Measurements from ENCODE around the gene LUM. TPM values are rescaled to one million over a fixed set of nuclear protein-coding genes. Genes with fewer than 3 reads are reported as not detected.

Gene LUM
- total and polyA plus RNA-seq, 10 donors: 2.6 to 52.5 (median 7.6) TPM

DNA sequence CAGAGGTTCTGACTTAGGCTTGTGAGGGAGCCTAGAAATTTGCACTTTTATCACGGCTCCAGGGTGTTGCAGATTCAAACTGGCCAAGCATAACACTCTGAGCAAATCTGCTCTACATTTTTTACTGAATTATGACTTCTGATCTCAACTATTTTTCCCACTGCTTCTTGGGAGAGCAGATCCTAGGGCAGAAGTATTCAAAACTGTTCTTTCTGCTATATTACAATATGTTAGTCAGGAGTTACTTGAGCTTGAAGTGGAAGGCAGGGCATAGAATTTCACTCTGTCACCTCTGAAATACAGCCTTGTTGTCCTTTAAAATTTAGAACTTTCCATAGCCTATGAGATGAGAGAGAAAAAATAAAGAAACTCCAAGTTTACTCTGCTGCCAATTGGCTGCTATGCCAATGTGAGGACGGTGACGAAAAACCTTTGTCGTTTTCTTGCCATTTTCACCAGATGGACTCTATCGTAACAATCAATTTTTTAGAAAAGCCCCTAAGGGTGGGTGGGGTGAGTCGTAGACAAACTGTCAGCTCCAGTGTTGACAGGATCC, 37.1 kb downstream of the LUM start:
- Histone ChIP-seq H3K4me1 (no peaks in the 10 kb centered on the region), H3K4me3 (no peak overlapping the region), H3K27ac (no peak overlapping the region), H3K9me3 (no peaks in the 10 kb centered on the region), H3K36me3 (no peaks in the 10 kb centered on the region), H3K27me3 (replicated peaks in 1 of 7) (no peaks in the 10 kb centered on the region)
- TF ChIP-seq, protein P1, sequence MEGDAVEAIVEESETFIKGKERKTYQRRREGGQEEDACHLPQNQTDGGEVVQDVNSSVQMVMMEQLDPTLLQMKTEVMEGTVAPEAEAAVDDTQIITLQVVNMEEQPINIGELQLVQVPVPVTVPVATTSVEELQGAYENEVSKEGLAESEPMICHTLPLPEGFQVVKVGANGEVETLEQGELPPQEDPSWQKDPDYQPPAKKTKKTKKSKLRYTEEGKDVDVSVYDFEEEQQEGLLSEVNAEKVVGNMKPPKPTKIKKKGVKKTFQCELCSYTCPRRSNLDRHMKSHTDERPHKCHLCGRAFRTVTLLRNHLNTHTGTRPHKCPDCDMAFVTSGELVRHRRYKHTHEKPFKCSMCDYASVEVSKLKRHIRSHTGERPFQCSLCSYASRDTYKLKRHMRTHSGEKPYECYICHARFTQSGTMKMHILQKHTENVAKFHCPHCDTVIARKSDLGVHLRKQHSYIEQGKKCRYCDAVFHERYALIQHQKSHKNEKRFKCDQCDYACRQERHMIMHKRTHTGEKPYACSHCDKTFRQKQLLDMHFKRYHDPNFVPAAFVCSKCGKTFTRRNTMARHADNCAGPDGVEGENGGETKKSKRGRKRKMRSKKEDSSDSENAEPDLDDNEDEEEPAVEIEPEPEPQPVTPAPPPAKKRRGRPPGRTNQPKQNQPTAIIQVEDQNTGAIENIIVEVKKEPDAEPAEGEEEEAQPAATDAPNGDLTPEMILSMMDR (IDR thresholded peaks at IDR 0.05 in 8 of 11, conservative IDR thresholded peaks at IDR 0.05 in 3 of 11): no peak
- TF ChIP-seq POLR2A (IDR thresholded peaks at IDR 0.05) (no peak), POLR2AphosphoS5 (IDR thresholded peaks at IDR 0.05) (no peak)
- 64 to 72% (median 72%) methylated on average over 6 of the region's 6 CpGs for WGBS, 5 donors
- DNase-seq: no peak
- intact Hi-C loops (cut with DNase I; ENCODE audit: low total_unique reads): no loop called here

DNA sequence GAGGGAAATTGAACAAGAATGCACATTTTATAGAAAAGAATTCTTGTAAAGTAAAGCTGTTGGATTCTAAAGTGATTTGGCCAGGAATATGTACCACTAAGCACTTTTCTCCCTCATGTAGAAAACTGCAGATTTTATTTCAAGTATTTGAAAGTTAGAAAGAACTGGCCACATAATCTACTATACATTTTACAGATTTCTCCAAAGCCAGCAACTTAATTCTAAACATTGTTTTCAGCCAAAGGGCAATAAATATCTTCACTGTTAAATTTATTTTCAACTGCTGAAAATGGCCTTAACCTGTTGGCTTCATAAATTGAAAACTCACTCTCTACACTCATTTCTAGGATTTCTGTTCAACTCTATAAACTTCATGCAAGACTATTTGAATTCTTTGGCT, 37.9 kb downstream of the LUM start:
- H3K27ac ChIP-seq: no peak overlapping the region
- no peaks in the 10 kb centered on the region for H3K27me3 ChIP-seq (replicated peaks in 1 of 7)
- H3K4me3 ChIP-seq: no peak overlapping the region
- TF ChIP-seq, protein P1 (IDR thresholded peaks at IDR 0.05 in 8 of 11, conservative IDR thresholded peaks at IDR 0.05 in 3 of 11): no peak
- TF ChIP-seq POLR2A (IDR thresholded peaks at IDR 0.05) (no peak), POLR2AphosphoS5 (IDR thresholded peaks at IDR 0.05) (no peak)
- no peaks in the 10 kb centered on the region for H3K9me3 ChIP-seq
- no peak for DNase-seq
- no peaks in the 10 kb centered on the region for H3K36me3 ChIP-seq
- intact Hi-C loops (cut with DNase I; ENCODE audit: low total_unique reads): no loop called here
- no peaks in the 10 kb centered on the region for H3K4me1 ChIP-seq

DNA sequence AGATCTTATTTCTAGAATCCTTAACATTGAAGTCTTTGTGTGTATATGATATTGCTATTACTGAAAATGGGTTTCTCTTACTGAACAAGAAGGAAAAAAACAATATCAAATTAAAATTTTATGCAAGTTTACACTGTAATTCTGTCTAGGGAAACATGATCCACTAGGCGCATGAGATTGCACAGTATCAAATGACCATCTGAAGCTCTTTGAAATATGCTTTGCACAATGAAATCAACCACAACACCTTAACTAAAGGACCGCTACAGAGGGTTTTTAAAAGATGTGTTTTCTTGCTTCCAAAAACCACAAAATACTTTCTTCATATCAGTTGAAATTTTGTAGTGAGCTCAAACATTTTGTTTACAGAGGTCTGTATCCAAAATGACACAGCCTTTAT, 38.4 kb downstream of the LUM start:
- 86 to 93% (median 89%) methylated on average over 2 of the region's 2 CpGs for WGBS, 5 donors

DNA sequence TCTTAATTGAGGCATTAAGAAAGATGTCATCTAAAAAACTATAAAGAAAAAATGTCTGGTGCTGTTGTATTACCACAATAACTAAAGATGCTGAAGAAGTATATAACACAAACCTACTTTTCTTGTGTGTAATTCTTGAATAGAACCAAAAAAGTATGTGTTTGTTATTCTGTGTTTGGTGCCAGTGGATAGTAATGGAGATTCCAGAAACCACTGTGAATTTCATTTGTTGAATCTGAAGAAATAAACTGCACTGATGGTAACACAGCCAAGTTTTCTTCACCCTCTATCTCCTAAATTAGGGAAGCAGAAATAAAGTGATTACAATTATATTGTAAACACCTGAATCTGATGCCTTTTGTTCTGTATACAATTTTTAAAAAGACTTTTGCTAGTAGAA, 40.4 kb downstream of the LUM start:
- H3K4me3 ChIP-seq: no peak overlapping the region
- no peak for DNase-seq
- H3K27me3 ChIP-seq (replicated peaks in 1 of 7): no peaks in the 10 kb centered on the region
- H3K36me3 ChIP-seq: no peaks in the 10 kb centered on the region
- H3K9me3 ChIP-seq: no peaks in the 10 kb centered on the region
- H3K4me1 ChIP-seq: no peaks in the 10 kb centered on the region
- intact Hi-C loops (cut with DNase I; ENCODE audit: low total_unique reads): no loop called here
- no peak overlapping the region for H3K27ac ChIP-seq
- TF ChIP-seq, protein P1 (IDR thresholded peaks at IDR 0.05 in 8 of 11, conservative IDR thresholded peaks at IDR 0.05 in 3 of 11): no peak
- TF ChIP-seq POLR2A (IDR thresholded peaks at IDR 0.05): no peak
- TF ChIP-seq POLR2AphosphoS5 (IDR thresholded peaks at IDR 0.05): no peak

More for the DNA sequence above, 38.4 kb downstream of the LUM start:
- no peak overlapping the region for H3K27ac ChIP-seq
- no peaks in the 10 kb centered on the region for H3K9me3 ChIP-seq
- no peak for TF ChIP-seq POLR2AphosphoS5 (IDR thresholded peaks at IDR 0.05)
- TF ChIP-seq, protein P1 (IDR thresholded peaks at IDR 0.05 in 8 of 11, conservative IDR thresholded peaks at IDR 0.05 in 3 of 11): no peak
- no peak for TF ChIP-seq POLR2A (IDR thresholded peaks at IDR 0.05)
- no peaks in the 10 kb centered on the region for H3K36me3 ChIP-seq
- no peaks in the 10 kb centered on the region for H3K27me3 ChIP-seq (replicated peaks in 1 of 7)
- intact Hi-C loops (cut with DNase I; ENCODE audit: low total_unique reads): no loop called here
- no peak for DNase-seq
- no peak overlapping the region for H3K4me3 ChIP-seq
- H3K4me1 ChIP-seq: no peaks in the 10 kb centered on the region
